Ureter (tissue), 1 donor: Measurements from ENCODE around the gene SPOCK1. TPM values are rescaled to one million over a fixed set of nuclear protein-coding genes. Genes with fewer than 3 reads are reported as not detected.

Experiments
- DNase-seq: peaks from one replicate; pipeline ENCODE4 v3.0.0-alpha.2; 2020; ENCODE audit warnings: low spot score
- total RNA-seq: library from RNA; stranded (reverse); gene quantifications from one replicate; pipeline ENCODE4 v1.2.4, GENCODE V29; 2023
- donor health status: DM: yes; HTN: yes; CAD: no.

SPOCK1 gene
- total RNA-seq, 1 donor from 2014 or later: 15.6 TPM

GRCh38 chr5:137221943-137222342 lies 277.2 kb downstream of the SPOCK1 start:
- no peak for DNase-seq

- DNase-seq: no peak
These were observed 278.6 kb downstream of the SPOCK1 start for GRCh38 chr5:137220523-137220927.

- DNase-seq: no peak
These were observed 280.2 kb downstream of the SPOCK1 start for GRCh38 chr5:137218896-137219295.

GRCh38 chr5:137218471-137218870 lies 280.7 kb downstream of the SPOCK1 start:
- DNase-seq: no peak

- DNase-seq: no peak
These were observed 281.4 kb downstream of the SPOCK1 start for GRCh38 chr5:137217599-137218200.

- DNase-seq: no peak
These were observed 282.0 kb downstream of the SPOCK1 start for GRCh38 chr5:137216976-137217598.

- no peak for DNase-seq
These were observed 283.3 kb downstream of the SPOCK1 start for GRCh38 chr5:137215780-137216179.

- no peak for DNase-seq
These were observed 283.9 kb downstream of the SPOCK1 start for GRCh38 chr5:137215261-137215660.

- DNase-seq: no peak
These were observed 284.5 kb downstream of the SPOCK1 start for GRCh38 chr5:137214446-137215189.

GRCh38 chr5:137212471-137212870 lies 286.7 kb downstream of the SPOCK1 start:
- DNase-seq: no peak

- DNase-seq: no peak
These were observed 289.8 kb downstream of the SPOCK1 start for GRCh38 chr5:137209232-137209809.

- no peak for DNase-seq
These were observed 291.9 kb downstream of the SPOCK1 start for GRCh38 chr5:137207023-137207760.

- no peak for DNase-seq
These were observed 293.0 kb downstream of the SPOCK1 start for GRCh38 chr5:137206030-137206715.

GRCh38 chr5:137205231-137206027 lies 293.7 kb downstream of the SPOCK1 start:
- DNase-seq: no peak

GRCh38 chr5:137203011-137203632 lies 296.0 kb downstream of the SPOCK1 start:
- DNase-seq: no peak

GRCh38 chr5:137201876-137202275 lies 297.2 kb downstream of the SPOCK1 start:
- DNase-seq: no peak

- DNase-seq: no peak
These were observed 298.0 kb downstream of the SPOCK1 start for GRCh38 chr5:137200906-137201700.

GRCh38 chr5:137199966-137200365 lies 299.2 kb downstream of the SPOCK1 start:
- no peak for DNase-seq

- no peak for DNase-seq
These were observed 299.9 kb downstream of the SPOCK1 start for GRCh38 chr5:137199201-137199600.
